GM18520 (cell line): ENCODE data around the gene EYA2.

ENCODE experiments used
- ATAC-seq: cut with Tn5 transposase; IDR thresholded peaks from one replicate; pipeline ENCODE4 v1.9.1; 2021; ENCODE audit not compliant: unreplicated experiment

EYA2 gene

GRCh38 chr20:47099825-47100441 lies 205.3 kb downstream of the EYA2 start:
- no peak for ATAC-seq

- no peak for ATAC-seq
Measured at GRCh38 chr20:47102629-47103028, 208.0 kb downstream of the EYA2 start.

GRCh38 chr20:47106786-47107185 lies 212.1 kb downstream of the EYA2 start:
- ATAC-seq = no peak

- ATAC-seq = no peak
Measured at GRCh38 chr20:47108994-47109393, 214.4 kb downstream of the EYA2 start.

- ATAC-seq = no peak
Measured at GRCh38 chr20:47110819-47111218, 216.2 kb downstream of the EYA2 start.

- ATAC-seq = no peak
Measured at GRCh38 chr20:47111576-47111975, 216.9 kb downstream of the EYA2 start.

GRCh38 chr20:47113362-47114109 lies 218.9 kb downstream of the EYA2 start:
- ATAC-seq = no peak

- ATAC-seq = no peak
Measured at GRCh38 chr20:47115694-47116093, 221.1 kb downstream of the EYA2 start.

GRCh38 chr20:47117371-47117770 lies 222.7 kb downstream of the EYA2 start:
- ATAC-seq = no peak

GRCh38 chr20:47117773-47118172 lies 223.1 kb downstream of the EYA2 start:
- ATAC-seq = no peak

GRCh38 chr20:47118206-47118605 lies 223.6 kb downstream of the EYA2 start:
- no peak for ATAC-seq

- no peak for ATAC-seq
Measured at GRCh38 chr20:47118641-47119040, 224.0 kb downstream of the EYA2 start.

GRCh38 chr20:47120346-47120936 lies 225.8 kb downstream of the EYA2 start:
- no peak for ATAC-seq

GRCh38 chr20:47122560-47122959 lies 227.9 kb downstream of the EYA2 start:
- no peak for ATAC-seq

- no peak for ATAC-seq
Measured at GRCh38 chr20:47124181-47124717, 229.6 kb downstream of the EYA2 start.

- ATAC-seq = no peak
Measured at GRCh38 chr20:47125508-47125757, 230.8 kb downstream of the EYA2 start.

GRCh38 chr20:47125758-47126591 lies 231.3 kb downstream of the EYA2 start:
- ATAC-seq = no peak

- no peak for ATAC-seq
Measured at GRCh38 chr20:47126709-47127108, 232.1 kb downstream of the EYA2 start.

- no peak for ATAC-seq
Measured at GRCh38 chr20:47127546-47127945, 232.9 kb downstream of the EYA2 start.

GRCh38 chr20:47127999-47128398 lies 233.4 kb downstream of the EYA2 start:
- no peak for ATAC-seq

GRCh38 chr20:47129306-47129705 lies 234.7 kb downstream of the EYA2 start:
- ATAC-seq = no peak
